Islet precursor cell (in vitro differentiated cells): Measurements from ENCODE around the gene TRAM2.
"Not testable (repeated sequence)": the region's sequence is repeated elsewhere in the genome, so short reads cannot be mapped to it uniquely, and the experiment has no call there.

Source experiments
- DNase-seq: peaks from one replicate; pipeline ENCODE4 v3.0.0-alpha.2; 2018

The TRAM2 gene

DNA sequence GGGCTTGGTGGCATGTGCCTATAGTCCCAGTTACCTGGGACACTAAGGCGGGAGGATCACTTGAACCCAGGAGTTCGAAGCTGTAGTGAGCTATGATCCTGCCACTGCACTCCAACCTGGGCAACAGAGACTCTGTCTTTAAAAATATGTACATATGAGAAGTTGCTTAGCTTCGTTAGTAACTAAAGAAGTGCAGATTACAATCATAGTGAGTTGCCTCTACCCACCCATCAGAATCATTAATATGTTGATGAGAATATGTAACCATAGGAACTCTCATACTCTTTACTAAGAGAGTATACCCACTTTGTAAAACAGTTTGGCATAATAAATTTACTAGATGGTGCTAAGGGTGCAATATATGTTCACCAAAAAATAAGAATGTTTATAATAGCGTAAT lies 102.7 kb downstream of the TRAM2 start:
- no peak for DNase-seq

DNA sequence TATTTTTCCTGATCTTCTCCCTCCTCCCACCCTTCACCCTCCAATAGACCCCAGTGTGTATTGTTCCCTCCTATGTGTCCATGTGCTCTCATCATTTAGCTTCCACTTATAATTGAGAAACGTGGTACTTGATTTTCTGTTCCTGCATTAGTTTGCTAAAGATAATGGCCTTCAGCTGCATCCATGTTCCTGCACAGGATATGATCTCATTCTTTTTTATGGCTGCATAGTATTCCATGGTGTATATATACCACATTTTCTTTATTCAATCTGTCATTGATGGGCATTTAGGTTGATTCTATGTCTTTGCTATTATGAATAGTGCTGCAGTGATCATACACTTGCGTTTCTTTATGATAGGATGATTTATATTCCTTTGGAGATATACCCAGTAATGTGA lies 115.7 kb downstream of the TRAM2 start:
- DNase-seq: not testable (repeated sequence)

DNA sequence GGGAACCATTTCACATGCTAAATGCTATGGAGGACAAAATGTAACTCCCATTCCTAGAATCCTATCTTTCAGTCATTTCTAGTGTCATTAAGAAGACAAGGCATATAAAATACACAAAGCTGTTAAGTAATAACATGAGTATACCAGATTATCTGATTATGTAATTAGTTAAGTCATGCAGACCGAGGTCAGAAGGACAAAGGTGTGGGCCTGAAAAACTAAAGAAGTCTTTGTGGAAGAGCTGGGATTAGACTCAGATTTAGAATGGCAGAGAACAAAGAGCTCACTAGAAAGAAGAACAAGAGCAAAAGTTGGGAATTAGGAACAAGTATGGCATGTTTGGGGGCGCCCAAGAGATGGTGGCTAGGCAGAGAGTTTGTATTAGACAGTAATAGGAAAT lies 119.8 kb downstream of the TRAM2 start:
- DNase-seq: no peak

DNA sequence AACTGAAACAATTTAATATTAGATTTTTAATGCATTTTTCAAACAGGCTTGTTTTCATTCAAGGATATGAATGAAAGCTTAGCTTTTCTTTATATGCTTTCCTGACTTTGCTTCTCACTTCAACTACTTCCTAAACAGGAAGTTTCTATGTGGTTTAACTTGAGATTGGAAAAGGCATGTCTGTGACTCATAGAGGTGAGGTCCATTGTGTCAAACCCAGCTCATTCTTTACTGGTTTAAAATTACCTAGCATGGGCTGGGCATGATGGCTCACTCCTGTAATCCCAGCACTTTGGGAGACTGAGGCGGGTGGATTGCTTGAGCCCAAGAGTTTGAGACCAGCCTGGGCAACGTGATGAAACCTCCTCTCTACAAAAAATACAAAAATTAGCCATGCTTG lies 122.3 kb downstream of the TRAM2 start:
- no peak for DNase-seq
